Glomerular endothelial cell (primary cell): ENCODE data around the gene ERMAP. TPM values are rescaled to one million over a fixed set of nuclear protein-coding genes. Genes with fewer than 3 reads are reported as not detected.
"Not testable (repeated sequence)": the region's sequence is repeated elsewhere in the genome, so short reads cannot be mapped to it uniquely, and the experiment has no call there.

Experiments used
- DNase-seq: peaks from one replicate; pipeline ENCODE4 v3.0.0-alpha.2; 2011; ENCODE audit warnings: low read depth, low spot score; ENCODE audit errors: extremely low read depth
- total RNA-seq: library from RNA; depleted of rRNA; stranded (reverse); fragments of >200 nt; gene quantifications from 2 replicates; pipeline ENCODE4 v1.2.3, GENCODE V29; 2015

Gene ERMAP
- total RNA-seq, 1 donor from 2014 or later: 5.1 TPM

GRCh38 chr1:42869254-42869653, 52.3 kb downstream of the ERMAP start:
- not testable (repeated sequence) for DNase-seq

- DNase-seq: not testable (repeated sequence)
These were observed 52.8 kb downstream of the ERMAP start for GRCh38 chr1:42869751-42870150.

DNA sequence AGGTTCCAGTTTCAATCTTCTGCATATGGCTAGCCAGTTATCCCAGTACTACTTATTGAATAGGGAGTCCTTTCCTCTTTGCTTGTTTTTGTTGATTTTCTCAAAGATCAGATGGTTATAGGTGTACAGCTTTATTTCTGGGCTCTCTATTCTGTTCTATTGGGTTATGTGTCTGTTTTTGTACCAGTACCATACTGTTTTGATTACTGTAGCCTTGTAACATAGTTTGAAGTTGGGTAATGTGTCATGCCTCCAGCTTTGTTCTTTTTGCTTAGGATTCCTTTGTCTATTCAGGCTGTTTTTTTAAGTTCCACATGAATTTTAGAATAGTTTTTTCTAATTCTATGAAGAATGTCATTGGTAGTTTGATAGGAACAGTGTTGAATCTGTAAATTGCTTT, 56.2 kb downstream of the ERMAP start:
- DNase-seq: not testable (repeated sequence)

DNA sequence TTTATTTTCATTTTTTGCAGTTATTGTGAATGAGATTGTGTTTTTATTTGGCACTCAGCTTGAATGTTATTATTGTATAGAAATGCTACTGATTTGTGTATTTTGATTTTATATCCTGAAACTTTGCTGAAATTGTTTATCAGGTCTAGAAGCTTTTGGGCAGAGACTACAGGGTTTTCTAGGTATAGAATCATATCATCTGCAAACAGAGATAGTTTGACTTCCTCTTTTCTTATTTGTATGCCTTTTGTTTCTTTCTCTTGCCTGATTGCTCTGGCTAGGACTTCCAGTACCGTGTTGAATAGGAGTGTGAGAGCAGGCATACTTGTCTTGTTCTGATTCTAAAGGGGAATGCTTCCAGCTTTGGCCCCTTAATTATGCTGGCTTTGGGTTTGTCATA, 56.7 kb downstream of the ERMAP start:
- DNase-seq: no peak

DNA sequence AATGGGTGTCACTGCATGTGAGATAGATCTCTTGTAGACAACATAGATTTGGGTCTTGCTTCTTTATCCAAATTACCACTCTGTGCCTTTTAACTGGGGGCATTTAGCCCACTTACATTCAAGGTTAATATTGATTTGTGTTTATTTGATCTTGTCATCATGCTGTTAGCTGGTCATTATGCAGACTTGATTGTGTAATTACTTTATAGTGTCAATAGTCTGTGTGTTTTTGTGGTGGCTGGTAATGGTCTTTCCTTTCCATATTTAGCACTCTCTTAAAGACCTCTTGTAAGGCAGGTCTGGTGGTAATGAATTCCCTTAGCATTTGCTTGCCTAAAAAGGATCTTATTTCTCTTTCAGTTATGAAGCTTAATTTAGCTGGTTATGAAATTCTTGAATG, 59.1 kb downstream of the ERMAP start:
- no peak for DNase-seq

GRCh38 chr1:42877380-42877779, 60.5 kb downstream of the ERMAP start:
- no peak for DNase-seq

DNA sequence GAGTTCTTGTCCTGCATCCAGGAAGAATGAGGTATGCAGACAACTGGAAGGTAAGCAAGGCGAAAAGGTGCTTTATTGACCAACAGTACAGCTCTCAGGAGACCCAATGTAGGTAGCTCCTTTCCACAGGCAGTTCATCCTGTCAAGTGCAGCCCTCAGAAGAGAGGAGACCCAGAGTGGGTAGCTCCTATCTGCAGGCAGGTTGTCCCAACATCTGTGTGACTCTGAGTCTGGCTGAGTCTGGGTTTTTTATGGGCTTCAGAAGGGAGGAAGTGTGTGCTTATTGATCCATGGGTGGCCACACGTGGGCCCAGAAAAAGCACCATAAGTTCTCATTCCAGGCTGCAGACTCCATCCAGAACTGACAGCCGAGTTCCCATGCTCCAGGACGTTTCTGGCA, 63.5 kb downstream of the ERMAP start:
- no peak for DNase-seq

DNA sequence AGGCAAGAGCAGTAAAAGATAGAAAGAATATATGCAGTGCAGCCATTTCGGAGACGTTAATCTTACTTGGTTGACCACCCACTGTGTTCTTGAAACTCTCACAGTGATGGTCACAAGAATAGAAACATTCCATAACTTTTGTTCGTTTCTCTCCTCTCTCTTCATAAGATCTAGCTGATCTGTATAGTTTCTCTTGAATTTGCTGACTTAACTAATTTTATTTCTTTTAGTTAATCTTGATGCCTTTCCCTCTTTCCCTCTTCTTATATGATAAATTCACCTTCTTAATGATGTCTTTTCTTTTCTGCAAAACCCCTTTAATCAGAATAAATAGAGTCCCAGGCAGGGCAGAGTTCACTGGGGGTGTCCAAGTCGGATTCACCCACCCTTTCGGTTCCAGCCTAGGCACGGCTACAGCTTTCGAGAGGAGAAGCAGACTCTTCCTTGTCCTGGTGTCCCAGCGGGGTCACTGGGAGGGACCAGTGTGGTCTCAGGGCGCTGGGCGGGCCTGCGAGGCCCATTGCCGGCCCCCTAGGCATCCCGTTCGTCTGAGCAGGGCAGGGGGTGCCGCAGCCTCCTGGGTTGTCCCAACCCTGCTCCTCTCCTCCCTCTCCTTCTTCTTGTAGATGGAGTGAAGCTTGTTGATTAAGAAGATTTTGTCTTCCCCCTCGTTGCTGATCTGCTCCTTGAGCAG, 69.3 kb downstream of the ERMAP start:
- no peak for DNase-seq

GRCh38 chr1:42886800-42887199, 69.9 kb downstream of the ERMAP start:
- no peak for DNase-seq

DNA sequence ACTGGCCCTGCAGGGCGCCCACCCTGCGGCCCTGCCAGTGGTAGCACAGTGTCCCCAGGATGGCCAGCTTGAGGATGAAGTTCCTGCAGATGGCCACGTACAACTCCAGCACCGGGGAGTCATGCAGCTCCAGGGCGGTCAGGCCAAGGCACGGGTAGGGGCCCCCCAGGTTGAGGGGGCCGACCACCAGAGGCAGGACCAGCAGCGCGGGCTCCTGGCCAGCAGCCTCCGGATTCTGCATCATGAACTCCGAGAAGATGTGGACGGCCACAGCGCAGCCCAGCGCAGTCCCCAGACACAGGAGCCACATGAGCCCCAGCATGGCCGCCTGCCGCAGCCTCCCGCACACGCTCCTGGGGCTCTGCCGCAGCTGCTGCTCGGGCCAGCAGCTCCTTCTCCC, 70.4 kb downstream of the ERMAP start:
- DNase-seq: no peak

GRCh38 chr1:42888013-42888633, 71.2 kb downstream of the ERMAP start:
- DNase-seq: no peak

DNA sequence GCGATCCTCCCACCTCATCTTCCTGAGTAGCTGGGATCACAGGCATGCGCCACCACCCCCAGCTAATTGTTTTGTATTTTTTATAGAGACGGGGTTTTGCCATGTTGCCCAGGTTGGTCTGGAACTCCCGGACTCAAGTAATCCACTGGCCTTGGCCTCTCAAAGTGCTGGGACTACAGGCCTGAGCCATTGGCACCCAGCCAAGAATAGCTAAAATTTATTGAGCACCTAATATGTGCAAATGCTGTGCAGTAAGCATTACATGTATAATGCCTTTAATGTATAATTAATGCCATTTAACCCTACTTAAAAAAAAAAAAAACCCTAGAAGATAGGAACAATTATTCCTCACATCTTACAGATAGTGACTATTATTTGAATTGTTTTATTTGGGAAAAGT, 72.3 kb downstream of the ERMAP start:
- DNase-seq: no peak

DNA sequence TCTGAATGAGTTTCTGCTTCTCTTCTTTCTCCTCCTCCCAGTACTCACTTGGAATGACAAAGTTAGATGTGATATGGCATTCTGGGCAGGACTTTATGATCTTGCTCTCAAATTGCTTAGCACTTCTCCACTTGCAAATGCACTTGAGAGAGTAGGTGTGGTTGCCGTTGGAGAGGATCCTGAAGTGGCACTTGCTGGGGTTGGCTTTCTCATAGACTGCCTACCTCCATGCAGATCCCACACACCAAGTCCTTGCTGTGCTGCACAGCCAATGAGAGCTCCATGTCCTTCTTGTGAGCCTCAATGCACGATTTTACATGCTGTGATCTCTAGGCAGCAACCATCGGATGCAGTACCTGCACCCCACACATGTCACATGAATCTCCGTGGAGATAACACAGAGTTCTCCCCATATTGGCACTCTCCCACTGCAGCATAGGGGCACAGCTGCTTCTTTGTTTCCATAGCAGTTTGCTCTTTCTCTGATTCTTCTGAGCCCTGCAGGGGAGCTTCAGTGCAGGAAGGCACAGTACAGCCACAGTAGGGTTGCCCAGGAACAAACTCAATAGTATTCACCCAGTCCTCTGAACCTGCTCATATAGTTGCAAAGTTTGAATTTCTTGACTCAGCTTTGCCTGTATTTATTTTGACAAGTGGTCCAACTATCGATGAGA, 74.7 kb downstream of the ERMAP start:
- no peak for DNase-seq

Other genes with a start within 250 kb of the ERMAP start
- gene PPIH, start 158.7 kb upstream of the ERMAP start, total RNA-seq: 21.5 and 40.6 TPM in 2 replicates
- 620 TPM in 2 replicates for gene YBX1, start 134.7 kb upstream of the ERMAP start, total RNA-seq
- not detected in 2 replicates for gene CLDN19, start 76.9 kb upstream of the ERMAP start, total RNA-seq
- 120 and 202 TPM in 2 replicates for gene P3H1, start 50.1 kb upstream of the ERMAP start, total RNA-seq
- 5.3 and 11.6 TPM in 2 replicates for gene C1orf50, start 49.9 kb upstream of the ERMAP start, total RNA-seq
- gene TMEM269, start 32.1 kb upstream of the ERMAP start, total RNA-seq: not detected in 2 replicates
- 15.5 and 22.4 TPM in 2 replicates for gene SVBP, start 275 bp downstream of the ERMAP start, total RNA-seq
- 8.5 and 9.0 TPM in 2 replicates for gene ZNF691, start 29.5 kb downstream of the ERMAP start, total RNA-seq
- 126 and 197 TPM in 2 replicates for gene SLC2A1, start 141.7 kb downstream of the ERMAP start, total RNA-seq